Brain pericyte (primary cell): Measurements from ENCODE around the gene YPEL1.
"Not testable (repeated sequence)": the region's sequence is repeated elsewhere in the genome, so short reads cannot be mapped to it uniquely, and the experiment has no call there.

Experiments used
- DNase-seq: peaks from one replicate; pipeline ENCODE4 v3.0.0-alpha.2; 2012; ENCODE audit warnings: low read depth, low spot score

YPEL1 gene

GRCh38 chr22:21683401-21683811, 52.2 kb downstream of the YPEL1 start:
- no peak for DNase-seq

GRCh38 chr22:21682385-21683175, 53.0 kb downstream of the YPEL1 start:
- DNase-seq = no peak

GRCh38 chr22:21681566-21682370, 53.8 kb downstream of the YPEL1 start:
- DNase-seq = no peak

GRCh38 chr22:21680830-21681565, 54.6 kb downstream of the YPEL1 start:
- DNase-seq = no peak

GRCh38 chr22:21679383-21679782, 56.2 kb downstream of the YPEL1 start:
- no peak for DNase-seq

- not testable (repeated sequence) for DNase-seq
Observed at GRCh38 chr22:21678842-21679241, 56.8 kb downstream of the YPEL1 start.

GRCh38 chr22:21677606-21678443, 57.8 kb downstream of the YPEL1 start:
- DNase-seq = peak; percentile 34

- no peak for DNase-seq
Observed at GRCh38 chr22:21674638-21675245, 60.9 kb downstream of the YPEL1 start.

- no peak for DNase-seq
Observed at GRCh38 chr22:21673534-21674321, 61.9 kb downstream of the YPEL1 start.

- DNase-seq = no peak
Observed at GRCh38 chr22:21672107-21672629, 63.4 kb downstream of the YPEL1 start.

GRCh38 chr22:21669026-21669425, 66.6 kb downstream of the YPEL1 start:
- no peak for DNase-seq

- DNase-seq = no peak
Observed at GRCh38 chr22:21666786-21667185, 68.8 kb downstream of the YPEL1 start.

- DNase-seq = no peak
Observed at GRCh38 chr22:21665047-21665851, 70.3 kb downstream of the YPEL1 start.

GRCh38 chr22:21663738-21664137, 71.9 kb downstream of the YPEL1 start:
- DNase-seq = no peak

- no peak for DNase-seq
Observed at GRCh38 chr22:21661991-21662390, 73.6 kb downstream of the YPEL1 start.

GRCh38 chr22:21660904-21661303, 74.7 kb downstream of the YPEL1 start:
- no peak for DNase-seq

GRCh38 chr22:21659864-21660525, 75.6 kb downstream of the YPEL1 start:
- DNase-seq = no peak

GRCh38 chr22:21657360-21658032, 78.1 kb downstream of the YPEL1 start:
- no peak for DNase-seq
